ENCODE data around the gene UBAP2L. TPM values are rescaled to one million over a fixed set of nuclear protein-coding genes. Genes with fewer than 3 reads are reported as not detected.

The UBAP2L gene
- total RNA-seq, 4 donors from 2014 or later, result 71.6 to 79.9 (median 75.1) TPM

DNA sequence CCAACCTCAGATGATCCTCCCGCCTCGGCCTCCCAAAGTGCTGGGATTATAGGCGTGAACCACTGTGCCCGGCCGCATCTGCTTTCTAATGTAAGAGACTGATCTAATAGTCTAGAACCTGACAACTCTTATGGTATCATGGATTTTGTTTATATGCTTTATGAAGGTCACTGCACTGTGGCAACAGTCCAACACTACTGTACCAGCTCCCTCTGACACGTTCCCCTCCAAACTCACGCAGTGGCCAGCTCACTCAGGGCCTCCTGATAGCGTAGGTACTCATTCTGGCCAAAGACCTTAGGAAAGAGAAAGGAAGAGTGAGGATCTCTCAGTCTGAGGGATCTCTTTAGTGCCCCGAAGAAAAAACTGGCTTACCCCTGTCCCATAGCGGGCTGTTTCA lies 8.7 kb upstream of the UBAP2L start:
- Histone ChIP-seq H3K9me3 (no peaks in the 10 kb centered on the region), H3K36me3 (peaks cover 3 to 90% of the 10 kb centered on the region in 2 donors), H3K4me3 (no peak overlapping the region), H3K27ac (no peak overlapping the region), H3K4me1 (peaks cover 0 to 4% (median 0%) of the 10 kb centered on the region in 3 donors), H3K27me3 (no peaks in the 10 kb centered on the region)
- TF ChIP-seq EP300 (IDR thresholded peaks at IDR 0.05) (no peak), POLR2AphosphoS5 (IDR thresholded peaks at IDR 0.05) (no peak), POLR2A (IDR thresholded peaks at IDR 0.05) (no peak)
- TF ChIP-seq, protein P1, sequence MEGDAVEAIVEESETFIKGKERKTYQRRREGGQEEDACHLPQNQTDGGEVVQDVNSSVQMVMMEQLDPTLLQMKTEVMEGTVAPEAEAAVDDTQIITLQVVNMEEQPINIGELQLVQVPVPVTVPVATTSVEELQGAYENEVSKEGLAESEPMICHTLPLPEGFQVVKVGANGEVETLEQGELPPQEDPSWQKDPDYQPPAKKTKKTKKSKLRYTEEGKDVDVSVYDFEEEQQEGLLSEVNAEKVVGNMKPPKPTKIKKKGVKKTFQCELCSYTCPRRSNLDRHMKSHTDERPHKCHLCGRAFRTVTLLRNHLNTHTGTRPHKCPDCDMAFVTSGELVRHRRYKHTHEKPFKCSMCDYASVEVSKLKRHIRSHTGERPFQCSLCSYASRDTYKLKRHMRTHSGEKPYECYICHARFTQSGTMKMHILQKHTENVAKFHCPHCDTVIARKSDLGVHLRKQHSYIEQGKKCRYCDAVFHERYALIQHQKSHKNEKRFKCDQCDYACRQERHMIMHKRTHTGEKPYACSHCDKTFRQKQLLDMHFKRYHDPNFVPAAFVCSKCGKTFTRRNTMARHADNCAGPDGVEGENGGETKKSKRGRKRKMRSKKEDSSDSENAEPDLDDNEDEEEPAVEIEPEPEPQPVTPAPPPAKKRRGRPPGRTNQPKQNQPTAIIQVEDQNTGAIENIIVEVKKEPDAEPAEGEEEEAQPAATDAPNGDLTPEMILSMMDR (IDR thresholded peaks at IDR 0.05), result no peak
- WGBS, 2 donors (ENCODE audit: low coverage in 1 of 2), result 90 to 92% methylated on average over 2 to 4 of the region's 10 CpGs
- ATAC-seq, result no peak

DNA sequence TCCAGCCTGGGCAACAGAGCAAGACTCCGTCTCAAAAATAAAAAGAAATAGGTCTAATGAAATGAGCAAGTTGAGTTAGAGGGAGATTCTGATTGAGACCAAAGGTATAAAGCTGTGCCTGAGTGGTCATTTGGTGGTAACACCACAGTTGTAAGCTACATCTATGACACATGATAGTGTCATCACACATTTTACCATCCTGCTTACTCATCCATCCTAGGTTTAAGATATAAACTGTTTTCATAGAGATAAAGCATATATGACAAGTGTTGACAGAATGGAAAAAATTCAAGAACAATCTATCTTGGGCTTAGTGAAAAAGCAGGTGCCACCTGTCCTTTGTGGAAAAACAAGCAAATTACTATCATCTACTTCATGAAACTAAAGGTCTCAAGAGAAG lies 7.5 kb upstream of the UBAP2L start:
- WGBS, 2 donors (ENCODE audit: low coverage in 1 of 2), result 67 to 78% methylated on average over 1 of the region's 1 CpG
- Histone ChIP-seq H3K36me3 (peaks cover 3 to 90% of the 10 kb centered on the region in 2 donors), H3K27ac (no peak overlapping the region), H3K4me1 (peaks cover 0 to 16% (median under 1%) of the 10 kb centered on the region in 3 donors), H3K27me3 (no peaks in the 10 kb centered on the region), H3K9me3 (no peaks in the 10 kb centered on the region), H3K4me3 (no peak overlapping the region)
- TF ChIP-seq, protein P1 (IDR thresholded peaks at IDR 0.05), result no peak
- TF ChIP-seq EP300 (IDR thresholded peaks at IDR 0.05) (no peak), POLR2AphosphoS5 (IDR thresholded peaks at IDR 0.05) (no peak), POLR2A (IDR thresholded peaks at IDR 0.05) (no peak)
- no peak for ATAC-seq

DNA sequence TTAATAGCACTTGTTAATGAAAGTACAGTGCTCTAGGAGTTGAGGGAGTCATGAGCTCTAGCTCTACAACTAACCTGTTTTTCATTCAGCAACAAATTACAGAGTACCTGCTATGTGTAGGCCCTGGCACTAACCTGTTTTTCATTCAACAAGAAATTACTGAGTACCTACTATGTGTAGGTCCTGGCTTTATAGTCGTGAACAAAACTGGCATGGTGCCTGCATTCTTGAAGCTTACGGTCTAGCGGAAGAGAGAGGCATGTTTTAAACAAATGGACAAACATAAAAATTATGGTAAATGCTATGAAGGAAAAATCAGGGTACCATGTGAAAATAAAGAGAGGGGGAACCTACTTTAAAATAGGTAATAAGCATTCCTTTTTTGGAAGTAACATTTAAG lies 2.2 kb upstream of the UBAP2L start:
- peak overlapping the region in 1 of 4 donors; percentile 13 for H3K27ac ChIP-seq
- H3K36me3 ChIP-seq, result peaks cover 0 to 45% of the 10 kb centered on the region in 2 donors
- peak overlapping the region in 1 of 2 donors; percentile 71 for H3K4me3 ChIP-seq

DNA sequence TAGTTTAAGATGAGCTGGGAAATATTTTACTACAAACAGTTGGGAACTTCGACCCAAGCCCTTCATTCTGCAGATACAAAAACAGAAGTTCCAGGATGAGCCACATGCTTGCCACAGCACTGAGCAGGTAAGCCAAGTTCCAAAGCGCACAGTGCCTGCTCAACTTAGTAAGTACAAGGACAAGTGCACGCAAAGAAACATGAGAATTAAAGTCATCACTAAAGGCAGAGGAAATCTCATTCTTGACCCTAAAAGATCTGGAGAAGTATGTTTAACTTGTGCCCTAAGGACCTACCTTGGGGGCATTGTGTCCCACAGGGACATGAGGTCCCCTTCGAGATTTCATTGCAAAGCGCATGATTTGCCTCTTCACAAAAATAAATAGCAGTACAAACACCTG lies 1.2 kb upstream of the UBAP2L start:
- H3K27me3 ChIP-seq, result no peaks in the 10 kb centered on the region
- no peaks in the 10 kb centered on the region for H3K9me3 ChIP-seq
- TF ChIP-seq POLR2AphosphoS5 (IDR thresholded peaks at IDR 0.05) (no peak), POLR2A (IDR thresholded peaks at IDR 0.05) (no peak), EP300 (IDR thresholded peaks at IDR 0.05) (no peak)
- TF ChIP-seq, protein P1 (IDR thresholded peaks at IDR 0.05), result no peak
- WGBS, 2 donors (ENCODE audit: low coverage in 1 of 2), result 6 to 31% methylated on average over 4 of the region's 5 CpGs
- H3K4me1 ChIP-seq, result peaks cover 5 to 62% (median 14%) of the 10 kb centered on the region in 3 donors
- peak overlapping the region; percentile 71 to 79 for H3K4me3 ChIP-seq
- peak overlapping the region; percentile 96 to 99 (median 98) for H3K27ac ChIP-seq
- no peak for ATAC-seq
- peaks cover 0 to 35% of the 10 kb centered on the region in 2 donors for H3K36me3 ChIP-seq

More for the DNA sequence above, 2.2 kb upstream of the UBAP2L start:
- 30 to 46% methylated on average over 3 of the region's 3 CpGs for WGBS, 2 donors (ENCODE audit: low coverage in 1 of 2)
- peaks cover 5 to 52% (median 12%) of the 10 kb centered on the region in 3 donors for H3K4me1 ChIP-seq
- ATAC-seq, result no peak
- H3K9me3 ChIP-seq, result no peaks in the 10 kb centered on the region
- TF ChIP-seq EP300 (IDR thresholded peaks at IDR 0.05), result no peak
- TF ChIP-seq, protein P1 (IDR thresholded peaks at IDR 0.05), result no peak
- TF ChIP-seq POLR2A (IDR thresholded peaks at IDR 0.05), result no peak
- TF ChIP-seq POLR2AphosphoS5 (IDR thresholded peaks at IDR 0.05), result no peak
- no peaks in the 10 kb centered on the region for H3K27me3 ChIP-seq

DNA sequence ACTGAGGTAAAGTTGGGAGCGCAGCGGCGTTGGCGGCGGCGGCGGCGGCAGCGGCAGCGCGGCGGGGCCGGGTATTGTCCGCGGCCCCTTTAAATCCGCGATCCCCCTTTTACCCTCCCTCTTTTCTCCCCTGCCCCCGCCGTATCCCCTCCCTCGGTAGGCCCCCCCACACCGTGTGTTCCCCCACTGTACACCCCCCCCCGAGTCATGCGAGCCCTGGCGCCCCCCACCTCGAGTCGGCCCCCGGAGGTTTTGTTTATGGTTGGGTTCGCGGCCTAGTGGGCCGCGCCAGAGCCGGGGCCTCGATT lies 169 bp downstream of the UBAP2L start:
- no peaks in the 10 kb centered on the region for H3K9me3 ChIP-seq
- TF ChIP-seq, protein P1 (IDR thresholded peaks at IDR 0.05), result no peak
- peak in 1 of 2 donors; percentile 51 for TF ChIP-seq POLR2A (IDR thresholded peaks at IDR 0.05)
- H3K27me3 ChIP-seq, result no peaks in the 10 kb centered on the region
- no peak for ATAC-seq
- H3K4me3 ChIP-seq, result peak overlapping the region; percentile 57 to 71
- H3K36me3 ChIP-seq, result peaks cover 0 to 37% of the 10 kb centered on the region in 2 donors
- peak overlapping the region; percentile 83 to 99 (median 98) for H3K27ac ChIP-seq
- H3K4me1 ChIP-seq, result peaks cover 5 to 76% (median 14%) of the 10 kb centered on the region in 3 donors
- no CpG with 5 or more reads among the region's 33 CpGs for WGBS, 2 donors (ENCODE audit: low coverage in 1 of 2)

Data from gastroesophageal sphincter (tissue), 4 donors.